SK-N-SH (cell line): ENCODE measurements around the gene ATG7. TPM values are rescaled to one million over a fixed set of nuclear protein-coding genes. Genes with fewer than 3 reads are reported as not detected.

Experiments
- CTCF ChIA-PET: fragments of 300-600, 350-600 bp; formaldehyde crosslinking; extraction: SDS; loops from one replicate; lab custom pipeline; 2021; lab: Yijun Ruan, JAX
- POLR2A ChIA-PET: fragments of 350-600 bp; sonication (Branson Sonifier 250); formaldehyde crosslinking; extraction: SDS; loops from one replicate; lab custom pipeline; 2020; ENCODE audit warnings: antibody characterized with exemption, inconsistent platforms; lab: Yijun Ruan, JAX
- DNase-seq: peaks from one replicate; pipeline ENCODE4 v3.0.0; 2012
- H2AFZ ChIP-seq: fragments of 200-600 bp; sonication (generic); 2 replicates; pipeline ENCODE4 v1.8.1; 2016; ENCODE audit warnings: antibody characterized with exemption, mild to moderate bottlenecking, low read depth
- H3F3A ChIP-seq: fragments of 200-600 bp; sonication (generic); replicated peaks from 2 replicates; pipeline ENCODE3; 2016; ENCODE audit warnings: antibody characterized with exemption, mild to moderate bottlenecking; ENCODE audit not compliant: insufficient read depth
- H3K27ac ChIP-seq, 2 experiments: fragments of 200-500 bp in 1 of 2; fragments of 200-600 bp in 1 of 2; sonication (Bioruptor generic) in 1 of 2; sonication (generic), shearing (Covaris generic) in 1 of 2; 2 replicates each; pipeline versions ENCODE4 v1.5.1 to v1.6.1; 2014 to 2016; ENCODE audit warnings: low read depth in 2 of 2, inconsistent platforms in 1 of 2, low read length in 1 of 2, mild to moderate bottlenecking in 1 of 2, mixed read lengths in 1 of 2
- H3K27me3 ChIP-seq: fragments of 200-600 bp; sonication (generic), shearing (Covaris generic); 2 replicates; pipeline ENCODE4 v1.6.1; 2016; ENCODE audit warnings: mixed run types; ENCODE audit not compliant: insufficient read depth
- H3K36me3 ChIP-seq, 2 experiments: fragments of 200-500 bp in 1 of 2; fragments of 200-600 bp in 1 of 2; sonication (Bioruptor generic) in 1 of 2; sonication (generic) in 1 of 2; replicated peaks in 1 of 2; 2 replicates each; pipeline versions ENCODE3 to v1.5.1; 2014 to 2016; ENCODE audit warnings: low read length in 1 of 2, mild to moderate bottlenecking in 1 of 2; ENCODE audit not compliant: insufficient read depth in 2 of 2, control insufficient read depth in 1 of 2
- H3K4me1 ChIP-seq, 2 experiments: fragments of 200-500 bp in 1 of 2; fragments of 200-600 bp in 1 of 2; sonication (Bioruptor generic) in 1 of 2; sonication (generic), shearing (Covaris generic) in 1 of 2; 2 replicates each; pipeline versions ENCODE4 v1.5.1 to v1.6.1; 2014 to 2016; ENCODE audit warnings: low read depth in 1 of 2, low read length in 1 of 2, mixed run types in 1 of 2; ENCODE audit not compliant: insufficient read depth in 2 of 2, control insufficient read depth in 1 of 2
- H3K4me2 ChIP-seq: fragments of 200-600 bp; sonication (generic), shearing (Covaris generic); 2 replicates; pipeline ENCODE4 v1.6.1; 2017; ENCODE audit warnings: mixed run types
- H3K4me3 ChIP-seq, 2 experiments: fragments of 200-500 bp in 1 of 2; fragments of 200-600 bp in 1 of 2; sonication (Bioruptor generic) in 1 of 2; sonication (generic), shearing (Covaris generic) in 1 of 2; 2 replicates each; pipeline versions ENCODE4 v1.5.1 to v1.8.1; 2014 to 2016; ENCODE audit warnings: low read depth in 2 of 2, inconsistent platforms in 1 of 2, low read length in 1 of 2, mild to moderate bottlenecking in 1 of 2, mixed read lengths in 1 of 2, moderate library complexity in 1 of 2
- H3K79me2 ChIP-seq: fragments of 200-600 bp; sonication (generic); 2 replicates; pipeline ENCODE4 v1.8.1; 2017; ENCODE audit warnings: mild to moderate bottlenecking; ENCODE audit not compliant: insufficient read depth
- H3K9ac ChIP-seq: fragments of 200-600 bp; sonication (generic); 2 replicates; pipeline ENCODE4 v1.6.1; 2017; ENCODE audit warnings: mixed run types
- H3K9me2 ChIP-seq: fragments of 200-600 bp; sonication (generic); 2 replicates; pipeline ENCODE4 v1.6.1; 2017; ENCODE audit warnings: mixed run types
- H3K9me3 ChIP-seq: fragments of 200-600 bp; sonication (generic); 2 replicates; pipeline ENCODE4 v1.6.1; 2017; ENCODE audit warnings: mixed run types, mild to moderate bottlenecking, moderate library complexity
- H4K20me1 ChIP-seq: fragments of 200-600 bp; sonication (generic); 2 replicates; pipeline ENCODE4 v1.6.1; 2017; ENCODE audit warnings: mild to moderate bottlenecking, mixed run types; ENCODE audit not compliant: insufficient read depth
- CHD2 ChIP-seq: fragments of 150-350 bp; IDR thresholded peaks from 2 replicates; pipeline ENCODE4 v1.6.1; 2018; ENCODE audit warnings: low read length; ENCODE audit not compliant: partially characterized antibody
- CTCF ChIP-seq: fragments of 200-600 bp; sonication (generic); IDR thresholded peaks from 2 replicates; pipeline ENCODE4 v1.6.1; 2017; ENCODE audit warnings: antibody characterized with exemption, mild to moderate bottlenecking, moderate library complexity
- EP300 ChIP-seq, 2 experiments: IDR thresholded peaks; 2 replicates each; pipeline versions ENCODE4 v1.4.0 to v1.6.1; 2012; ENCODE audit warnings: borderline replicate concordance in 1 of 2, low read depth in 1 of 2, low read length in 1 of 2
- FOXM1 ChIP-seq: IDR thresholded peaks from 2 replicates; pipeline ENCODE4 v1.4.0; 2012; ENCODE audit warnings: low read depth, mild to moderate bottlenecking
- GATA2 ChIP-seq: sonication (generic); formaldehyde crosslinking; IDR thresholded peaks from 2 replicates; pipeline ENCODE4 v1.5.0; 2020; ENCODE audit warnings: mild to moderate bottlenecking, missing genetic modification reagents
- IRF3 ChIP-seq: fragments of 150-350 bp; IDR thresholded peaks from 2 replicates; pipeline ENCODE4 v1.6.1; 2016; ENCODE audit warnings: mild to moderate bottlenecking, low read depth, low read length
- JUND ChIP-seq: IDR thresholded peaks from 2 replicates; pipeline ENCODE4 v1.4.0; 2012
- MAX ChIP-seq: IDR thresholded peaks from 2 replicates; pipeline ENCODE4 v1.4.0; 2012; ENCODE audit warnings: low read depth
- MEF2A ChIP-seq: IDR thresholded peaks from 2 replicates; pipeline ENCODE4 v1.4.0; 2012; ENCODE audit warnings: low read depth, borderline replicate concordance
- NFIC ChIP-seq: IDR thresholded peaks from 2 replicates; pipeline ENCODE4 v1.4.0; 2012; ENCODE audit warnings: borderline replicate concordance
- PBX3 ChIP-seq: IDR thresholded peaks from 2 replicates; pipeline ENCODE4; 2012
- RAD21 ChIP-seq: IDR thresholded peaks from 2 replicates; pipeline ENCODE4 v1.6.1; 2012; ENCODE audit warnings: mild to moderate bottlenecking, low read length
- RCOR1 ChIP-seq: fragments of 150-350 bp; IDR thresholded peaks from 2 replicates; pipeline ENCODE4 v1.6.1; 2017; ENCODE audit warnings: antibody characterized with exemption, low read length
- REST ChIP-seq: IDR thresholded peaks from 2 replicates; pipeline ENCODE4 v1.6.1; 2012; ENCODE audit warnings: mild to moderate bottlenecking, low read depth, low read length, moderate library complexity
- RXRA ChIP-seq: IDR thresholded peaks from 2 replicates; pipeline ENCODE4 v1.4.0; 2012; ENCODE audit warnings: low read depth, mild to moderate bottlenecking, borderline replicate concordance
- SMC3 ChIP-seq: IDR thresholded peaks from 2 replicates; pipeline ENCODE4 v1.6.1; 2012; ENCODE audit warnings: low read depth, low read length, improper control_type of control experiment
- USF1 ChIP-seq: IDR thresholded peaks from 2 replicates; pipeline ENCODE4 v1.4.0; 2012; ENCODE audit warnings: low read depth, borderline replicate concordance
- USF2 ChIP-seq: fragments of 150-350 bp; IDR thresholded peaks from 2 replicates; pipeline ENCODE4 v1.6.1; 2017; ENCODE audit warnings: antibody characterized with exemption, low read length, low read depth, borderline replicate concordance
- YY1 ChIP-seq: IDR thresholded peaks from 2 replicates; pipeline ENCODE4 v1.4.0; 2012; ENCODE audit warnings: low read depth, mild to moderate bottlenecking
- ZBTB33 ChIP-seq: IDR thresholded peaks from 2 replicates; pipeline ENCODE4 v1.4.0; 2012; ENCODE audit warnings: low read depth, borderline replicate concordance
- WGBS: methylation state at CpG from one replicate; pipeline ENCODE4 v1.1.6; 2017; ENCODE audit warnings: low lambda C conversion rate; 5-methylcytosine and 5-hydroxymethylcytosine counted together
- polyA plus RNA-seq, 3 experiments: library from polyadenylated mRNA; depleted of rRNA; stranded (reverse); fragments of >200 nt; gene quantifications; 2 replicates each; pipeline ENCODE4 v1.2.3, GENCODE V29; 2012

The ATG7 gene
- polyA plus RNA-seq, 1 of the 3 experiments (the other 2 are of a cell fraction), result 29.5 TPM

GRCh38 chr3:11285471-11285870 is 13.3 kb downstream of the ATG7 start:
- WGBS, result 91% methylated on average over 2 of the region's 2 CpGs
- no peaks in the 10 kb centered on the region for H3K27me3 ChIP-seq
- H4K20me1 ChIP-seq, result no peaks in the 10 kb centered on the region
- no peak overlapping the region for H3K4me3 ChIP-seq
- H2AFZ ChIP-seq, result no peak overlapping the region
- no peak for DNase-seq
- H3K79me2 ChIP-seq, result peaks cover 68% of the 10 kb centered on the region
- no peaks in the 10 kb centered on the region for H3K9me2 ChIP-seq
- no peaks in the 10 kb centered on the region for H3K9me3 ChIP-seq
- POLR2A ChIA-PET, result no interaction called here
- peaks cover 44% of the 10 kb centered on the region for H3F3A ChIP-seq
- CTCF ChIA-PET, result interaction anchor here (1.1 to 1.6 kb wide), 3 partner anchors 8 to 49 kb away, joined by 3 to 4 read pairs (median 3); partner anchors contain the start of gene ATG7
- peaks cover 22 to 28% of the 10 kb centered on the region in 2 experiments for H3K36me3 ChIP-seq
- peak overlapping the region in 1 of 2 experiments; percentile 98; a peak in 2 of 4 replicates for H3K27ac ChIP-seq
- TF ChIP-seq USF1 (no peak), MAX (no peak), PBX3 (no peak), CHD2 (no peak), CTCF (no peak), GATA2 (CRISPR knock-in tag) (no peak), SMC3 (no peak), RXRA (no peak), FOXM1 (no peak), USF2 (no peak), ZBTB33 (no peak), MEF2A (no peak), RAD21 (no peak), YY1 (no peak), REST (no peak), NFIC (no peak), RCOR1 (no peak), EP300 (IDR thresholded peaks at IDR 0.05; ENCODE audit: borderline replicate concordance in 1 of 2, low read depth in 1 of 2, low read length in 1 of 2) (no peak), IRF3 (no peak), JUND (no peak)
- H3K4me2 ChIP-seq, result no peak overlapping the region
- H3K9ac ChIP-seq, result no peak overlapping the region
- peaks cover 9 to 38% of the 10 kb centered on the region in 2 experiments for H3K4me1 ChIP-seq
